H1 (cell line): ENCODE measurements around the gene TPRG1L.

Experiments
- CBX8 ChIP-seq: fragments of 300-800, 300-1000 bp; sonication (generic); IDR thresholded peaks from 2 replicates; pipeline ENCODE4 v1.7.1; 2016; ENCODE audit warnings: low read depth, low read length, borderline replicate concordance
- EZH2 ChIP-seq: fragments of 200-600 bp; sonication (generic); IDR thresholded peaks from 2 replicates; pipeline ENCODE4 v1.7.1; 2012; ENCODE audit warnings: low read depth, mild to moderate bottlenecking, moderate library complexity, low read length, inconsistent platforms; ENCODE audit not compliant: severe bottlenecking
- GABPA ChIP-seq: IDR thresholded peaks from 2 replicates; pipeline ENCODE4 v1.6.1; 2011; ENCODE audit warnings: mild to moderate bottlenecking, low read length, moderate library complexity, borderline replicate concordance; ENCODE audit not compliant: insufficient read depth
- GTF2F1 ChIP-seq: IDR thresholded peaks from 2 replicates; pipeline ENCODE4 v1.6.1; 2012; ENCODE audit warnings: low read depth, low read length, improper control_type of control experiment, borderline replicate concordance
- PHF8 ChIP-seq: fragments of 200-600 bp; sonication (generic); conservative IDR thresholded peaks from 2 replicates; pipeline ENCODE4 v1.7.1; 2012; ENCODE audit warnings: low read depth, mild to moderate bottlenecking, inconsistent platforms, low read length, moderate library complexity
- POLR2A ChIP-seq, 2 experiments: IDR thresholded peaks; 1 replicate in 1 of 2; 2 replicates in 1 of 2; pipeline ENCODE4 v1.6.1; 2011; ENCODE audit warnings: low read depth in 2 of 2, low read length in 2 of 2, mild to moderate bottlenecking in 2 of 2; ENCODE audit errors: control extremely low read depth in 1 of 2
- POLR2AphosphoS5 ChIP-seq: IDR thresholded peaks from 2 replicates; pipeline ENCODE4 v1.6.1; 2011; ENCODE audit warnings: low read depth, low read length
- SIX5 ChIP-seq: IDR thresholded peaks from 2 replicates; pipeline ENCODE4 v1.6.1; 2011; ENCODE audit warnings: mild to moderate bottlenecking, low read depth, low read length
- SP2 ChIP-seq: IDR thresholded peaks from 2 replicates; pipeline ENCODE4 v1.6.1; 2012; ENCODE audit warnings: mild to moderate bottlenecking, low read length, inconsistent platforms
- TBP ChIP-seq: IDR thresholded peaks from 2 replicates; pipeline ENCODE4 v1.6.1; 2011; ENCODE audit warnings: low read depth, low read length, improper control_type of control experiment
- TF ChIP-seq, protein P1 (sequence below): IDR thresholded peaks from 2 replicates; pipeline ENCODE4 v1.6.1; 2012; ENCODE audit warnings: inconsistent platforms
- TF ChIP-seq, protein P2 (sequence below), 3 experiments: IDR thresholded peaks; 1 replicate in 2 of 3; 2 replicates in 1 of 3; pipeline versions ENCODE4 v1.5.1 to v1.6.1; 2011; ENCODE audit warnings: low read length in 3 of 3, mild to moderate bottlenecking in 3 of 3, inconsistent platforms in 2 of 3, low read depth in 1 of 3, moderate library complexity in 1 of 3; ENCODE audit not compliant: insufficient read depth in 1 of 3; ENCODE audit errors: control extremely low read depth in 1 of 3
- TF ChIP-seq, protein P3 (sequence below): IDR thresholded peaks from 2 replicates; pipeline ENCODE4 v1.6.1; 2012; ENCODE audit warnings: low read length, inconsistent platforms

DNA sequence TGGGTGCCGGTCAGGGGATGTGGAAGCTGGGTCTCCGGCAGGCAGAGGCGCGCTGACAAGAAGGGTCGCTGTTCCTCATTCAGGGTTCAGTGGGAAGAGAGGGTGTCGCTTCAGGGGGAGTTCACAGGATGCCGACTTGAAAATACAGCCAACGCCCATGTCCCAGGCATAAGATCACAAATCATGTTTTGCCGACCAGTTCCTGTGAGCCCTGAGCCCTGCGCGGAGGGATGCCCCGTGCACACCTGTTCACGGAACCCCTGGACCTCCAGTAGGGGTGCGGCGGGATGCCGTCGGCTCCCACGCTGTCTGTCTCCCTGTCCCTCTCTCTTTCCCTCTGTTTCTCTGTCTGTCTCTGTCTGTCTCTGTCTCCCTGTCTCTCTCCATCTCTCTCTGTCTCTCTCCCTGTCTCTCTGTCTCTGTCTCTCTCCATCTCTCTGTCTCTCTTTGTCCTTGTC, 54.3 kb downstream of the TPRG1L start:
- TF ChIP-seq POLR2AphosphoS5 = no peak
- TF ChIP-seq SIX5 = no peak
- TF ChIP-seq GABPA = no peak
- TF ChIP-seq EZH2 = no peak
- no peak for TF ChIP-seq POLR2A (IDR thresholded peaks at IDR 0.05; ENCODE audit: control extremely low read depth in 1 of 2, low read depth in 2 of 2, low read length in 2 of 2)
- no peak for TF ChIP-seq GTF2F1
- TF ChIP-seq, protein P1, sequence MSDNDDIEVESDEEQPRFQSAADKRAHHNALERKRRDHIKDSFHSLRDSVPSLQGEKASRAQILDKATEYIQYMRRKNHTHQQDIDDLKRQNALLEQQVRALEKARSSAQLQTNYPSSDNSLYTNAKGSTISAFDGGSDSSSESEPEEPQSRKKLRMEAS = no peak
- TF ChIP-seq, protein P2, sequence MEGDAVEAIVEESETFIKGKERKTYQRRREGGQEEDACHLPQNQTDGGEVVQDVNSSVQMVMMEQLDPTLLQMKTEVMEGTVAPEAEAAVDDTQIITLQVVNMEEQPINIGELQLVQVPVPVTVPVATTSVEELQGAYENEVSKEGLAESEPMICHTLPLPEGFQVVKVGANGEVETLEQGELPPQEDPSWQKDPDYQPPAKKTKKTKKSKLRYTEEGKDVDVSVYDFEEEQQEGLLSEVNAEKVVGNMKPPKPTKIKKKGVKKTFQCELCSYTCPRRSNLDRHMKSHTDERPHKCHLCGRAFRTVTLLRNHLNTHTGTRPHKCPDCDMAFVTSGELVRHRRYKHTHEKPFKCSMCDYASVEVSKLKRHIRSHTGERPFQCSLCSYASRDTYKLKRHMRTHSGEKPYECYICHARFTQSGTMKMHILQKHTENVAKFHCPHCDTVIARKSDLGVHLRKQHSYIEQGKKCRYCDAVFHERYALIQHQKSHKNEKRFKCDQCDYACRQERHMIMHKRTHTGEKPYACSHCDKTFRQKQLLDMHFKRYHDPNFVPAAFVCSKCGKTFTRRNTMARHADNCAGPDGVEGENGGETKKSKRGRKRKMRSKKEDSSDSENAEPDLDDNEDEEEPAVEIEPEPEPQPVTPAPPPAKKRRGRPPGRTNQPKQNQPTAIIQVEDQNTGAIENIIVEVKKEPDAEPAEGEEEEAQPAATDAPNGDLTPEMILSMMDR (IDR thresholded peaks at IDR 0.05; ENCODE audit: control extremely low read depth in 1 of 3, insufficient read depth in 1 of 3, low read depth in 1 of 3, low read length in 3 of 3) = no peak
- no peak for TF ChIP-seq PHF8
- TF ChIP-seq CBX8 = no peak
- TF ChIP-seq, protein P3, sequence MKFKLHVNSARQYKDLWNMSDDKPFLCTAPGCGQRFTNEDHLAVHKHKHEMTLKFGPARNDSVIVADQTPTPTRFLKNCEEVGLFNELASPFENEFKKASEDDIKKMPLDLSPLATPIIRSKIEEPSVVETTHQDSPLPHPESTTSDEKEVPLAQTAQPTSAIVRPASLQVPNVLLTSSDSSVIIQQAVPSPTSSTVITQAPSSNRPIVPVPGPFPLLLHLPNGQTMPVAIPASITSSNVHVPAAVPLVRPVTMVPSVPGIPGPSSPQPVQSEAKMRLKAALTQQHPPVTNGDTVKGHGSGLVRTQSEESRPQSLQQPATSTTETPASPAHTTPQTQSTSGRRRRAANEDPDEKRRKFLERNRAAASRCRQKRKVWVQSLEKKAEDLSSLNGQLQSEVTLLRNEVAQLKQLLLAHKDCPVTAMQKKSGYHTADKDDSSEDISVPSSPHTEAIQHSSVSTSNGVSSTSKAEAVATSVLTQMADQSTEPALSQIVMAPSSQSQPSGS = no peak
- TF ChIP-seq TBP = no peak
- no peak for TF ChIP-seq SP2
